Nephron progenitor cell (in vitro differentiated cells): ENCODE results near the gene HAUS3.
A peak's percentile ranks its signal among the peaks of the same experiment; 100 is the strongest.
"Not testable (repeated sequence)": the region's sequence is repeated elsewhere in the genome, so short reads cannot be mapped to it uniquely, and the experiment has no call there.

ENCODE experiments used
- DNase-seq: peaks from one replicate; pipeline ENCODE4 v3.0.0; 2021
- H3K27ac Mint-ChIP-seq: 2 replicates; pipeline ENCODE4 v1.8.0; 2021; ENCODE audit warnings: mild to moderate bottlenecking, moderate library complexity, mixed read lengths
- H3K27me3 Mint-ChIP-seq: 2 replicates; pipeline ENCODE4 v1.8.0; 2021; ENCODE audit warnings: mild to moderate bottlenecking, low read depth, mixed read lengths; ENCODE audit not compliant: poor library complexity
- H3K36me3 Mint-ChIP-seq: 2 replicates; pipeline ENCODE4 v1.8.0; 2021; ENCODE audit warnings: low read depth, mixed read lengths
- H3K4me1 Mint-ChIP-seq: 2 replicates; pipeline ENCODE4 v1.8.0; 2021; ENCODE audit warnings: mixed read lengths
- H3K4me3 Mint-ChIP-seq: 2 replicates; pipeline ENCODE4 v1.8.0; 2021; ENCODE audit warnings: mild to moderate bottlenecking, moderate library complexity, mixed read lengths
- H3K9me3 Mint-ChIP-seq: 2 replicates; pipeline ENCODE4 v1.8.0; 2021; ENCODE audit warnings: mild to moderate bottlenecking, moderate library complexity, mixed read lengths
- TF ChIP-seq, protein P1 (sequence below): fragments of 200-600 bp; sonication (generic); IDR thresholded peaks from 2 replicates; pipeline ENCODE4 v1.5.0; 2021; ENCODE audit warnings: antibody characterized with exemption

The HAUS3 gene

DNA sequence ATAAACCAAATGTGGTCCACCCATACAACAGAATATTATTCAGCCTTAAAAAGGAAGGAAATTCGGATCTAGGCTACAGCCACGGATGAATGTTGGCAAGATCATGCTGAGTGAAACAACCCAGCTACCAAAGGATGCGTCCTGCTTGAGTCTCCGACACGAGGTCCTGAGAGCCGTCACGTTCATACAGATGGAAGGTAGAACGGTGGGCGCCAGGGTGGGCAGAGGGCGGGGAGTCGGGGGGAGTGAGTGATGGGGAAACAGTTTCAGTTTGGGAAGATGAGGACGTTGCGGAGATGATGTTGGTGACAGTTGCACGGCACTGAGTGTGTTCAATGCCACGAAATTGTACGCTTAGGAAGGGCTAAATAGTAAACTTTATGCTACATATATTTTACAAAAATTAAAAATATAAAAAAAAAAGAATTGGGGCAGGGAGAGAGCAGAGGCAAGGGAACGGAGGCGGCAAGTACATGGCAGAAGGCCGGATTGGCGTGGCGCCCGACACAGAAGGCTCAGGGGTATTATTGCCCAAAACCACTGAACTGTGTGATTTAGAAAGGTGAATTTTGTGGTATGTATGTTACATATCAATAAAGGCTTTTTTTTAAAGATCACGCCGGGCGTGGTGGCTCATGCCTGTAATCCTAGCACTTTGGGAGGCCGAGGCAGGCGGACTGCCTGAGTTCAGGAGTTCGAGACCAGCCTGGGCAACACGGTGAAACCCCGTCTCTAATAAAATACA lies 34.8 kb upstream of the HAUS3 start:
- no peak for DNase-seq
- H3K36me3 Mint-ChIP-seq, result no peaks in the 10 kb centered on the region
- no peaks in the 10 kb centered on the region for H3K9me3 Mint-ChIP-seq
- H3K4me1 Mint-ChIP-seq, result peaks cover 38% of the 10 kb centered on the region
- peaks cover 12% of the 10 kb centered on the region for H3K27me3 Mint-ChIP-seq
- TF ChIP-seq, protein P1, sequence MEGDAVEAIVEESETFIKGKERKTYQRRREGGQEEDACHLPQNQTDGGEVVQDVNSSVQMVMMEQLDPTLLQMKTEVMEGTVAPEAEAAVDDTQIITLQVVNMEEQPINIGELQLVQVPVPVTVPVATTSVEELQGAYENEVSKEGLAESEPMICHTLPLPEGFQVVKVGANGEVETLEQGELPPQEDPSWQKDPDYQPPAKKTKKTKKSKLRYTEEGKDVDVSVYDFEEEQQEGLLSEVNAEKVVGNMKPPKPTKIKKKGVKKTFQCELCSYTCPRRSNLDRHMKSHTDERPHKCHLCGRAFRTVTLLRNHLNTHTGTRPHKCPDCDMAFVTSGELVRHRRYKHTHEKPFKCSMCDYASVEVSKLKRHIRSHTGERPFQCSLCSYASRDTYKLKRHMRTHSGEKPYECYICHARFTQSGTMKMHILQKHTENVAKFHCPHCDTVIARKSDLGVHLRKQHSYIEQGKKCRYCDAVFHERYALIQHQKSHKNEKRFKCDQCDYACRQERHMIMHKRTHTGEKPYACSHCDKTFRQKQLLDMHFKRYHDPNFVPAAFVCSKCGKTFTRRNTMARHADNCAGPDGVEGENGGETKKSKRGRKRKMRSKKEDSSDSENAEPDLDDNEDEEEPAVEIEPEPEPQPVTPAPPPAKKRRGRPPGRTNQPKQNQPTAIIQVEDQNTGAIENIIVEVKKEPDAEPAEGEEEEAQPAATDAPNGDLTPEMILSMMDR, result no peak
- H3K4me3 Mint-ChIP-seq, result no peak overlapping the region
- H3K27ac Mint-ChIP-seq, result no peak overlapping the region

- H3K4me3 Mint-ChIP-seq, result no peak overlapping the region
- no peak overlapping the region for H3K27ac Mint-ChIP-seq
- TF ChIP-seq, protein P1, result no peak
- DNase-seq, result no peak
- peaks cover 28% of the 10 kb centered on the region for H3K4me1 Mint-ChIP-seq
- H3K27me3 Mint-ChIP-seq, result peaks cover 7% of the 10 kb centered on the region
- H3K36me3 Mint-ChIP-seq, result no peaks in the 10 kb centered on the region
- no peaks in the 10 kb centered on the region for H3K9me3 Mint-ChIP-seq
Measured at GRCh38 chr4:2275546-2276251, 33.8 kb upstream of the HAUS3 start.

DNA sequence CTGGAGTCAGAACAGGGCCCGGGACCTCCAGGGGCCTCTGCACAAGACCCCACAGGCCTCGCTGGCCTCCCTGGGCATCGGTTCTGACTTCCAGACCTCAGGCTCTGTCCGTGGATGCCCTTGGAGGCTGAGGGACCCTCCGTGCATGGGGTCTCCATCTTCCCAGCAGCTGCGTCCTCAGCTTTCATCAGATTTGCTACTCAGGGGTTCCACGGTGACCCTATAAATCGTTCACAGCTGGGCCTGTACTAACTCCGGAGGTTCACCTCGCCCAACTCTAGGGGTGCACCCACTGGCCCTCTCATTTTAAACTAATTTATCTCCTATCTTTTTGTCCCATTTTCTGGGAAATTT lies 33.1 kb upstream of the HAUS3 start:
- H3K27me3 Mint-ChIP-seq, H3K4me3 Mint-ChIP-seq, DNase-seq, H3K27ac Mint-ChIP-seq, H3K36me3 Mint-ChIP-seq, H3K9me3 Mint-ChIP-seq: not testable (repeated sequence)
- H3K4me1 Mint-ChIP-seq, result peaks cover 30% of the 10 kb centered on the region

GRCh38 chr4:2274320-2275043 lies 32.6 kb upstream of the HAUS3 start:
- Mint-ChIP-seq H3K27ac (peak overlapping the region; percentile 71), H3K4me1 (peaks cover 35% of the 10 kb centered on the region), H3K27me3 (peaks cover 7% of the 10 kb centered on the region), H3K4me3 (peak overlapping the region; percentile 19), H3K9me3 (no peaks in the 10 kb centered on the region), H3K36me3 (no peaks in the 10 kb centered on the region)
- TF ChIP-seq, protein P1, result no peak
- no peak for DNase-seq

DNA sequence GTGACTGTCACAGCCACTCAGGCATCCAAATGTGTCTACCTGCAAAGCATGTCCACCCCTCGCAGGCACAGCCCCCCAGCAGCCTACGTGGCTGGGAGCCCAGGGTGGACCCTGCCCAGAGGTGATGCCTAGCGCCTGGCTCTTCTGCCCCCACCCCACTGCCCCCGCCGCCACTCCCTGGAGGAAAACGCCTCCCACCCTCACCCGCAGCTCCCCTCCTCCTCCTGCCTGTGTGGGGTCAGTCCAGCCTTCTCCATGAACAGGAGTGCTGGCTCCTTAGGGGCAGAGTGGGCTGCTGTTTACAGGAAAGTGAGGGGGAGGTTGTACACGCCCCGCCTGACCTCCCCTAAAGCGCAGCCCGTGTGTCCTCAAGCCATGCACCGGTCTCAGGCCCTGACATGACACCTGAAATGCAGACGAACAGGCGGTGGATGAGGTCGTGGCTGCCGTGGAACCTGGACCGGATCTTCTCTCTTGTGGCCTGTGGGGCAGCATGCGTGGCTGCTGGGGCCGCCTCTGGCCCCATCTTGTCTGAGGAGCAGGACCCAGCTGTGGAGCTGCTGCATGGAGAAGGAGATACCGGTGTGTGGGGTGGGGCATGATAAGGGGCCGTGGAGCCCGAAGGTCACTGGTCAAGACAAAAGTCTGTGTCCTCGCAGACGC lies 31.9 kb upstream of the HAUS3 start:
- TF ChIP-seq, protein P1, result no peak
- peak overlapping the region; percentile 48 for H3K27ac Mint-ChIP-seq
- H3K27me3 Mint-ChIP-seq, result peaks cover 5% of the 10 kb centered on the region
- peaks cover 42% of the 10 kb centered on the region for H3K4me1 Mint-ChIP-seq
- H3K36me3 Mint-ChIP-seq, result no peaks in the 10 kb centered on the region
- no peaks in the 10 kb centered on the region for H3K9me3 Mint-ChIP-seq
- no peak for DNase-seq
- H3K4me3 Mint-ChIP-seq, result no peak overlapping the region

DNA sequence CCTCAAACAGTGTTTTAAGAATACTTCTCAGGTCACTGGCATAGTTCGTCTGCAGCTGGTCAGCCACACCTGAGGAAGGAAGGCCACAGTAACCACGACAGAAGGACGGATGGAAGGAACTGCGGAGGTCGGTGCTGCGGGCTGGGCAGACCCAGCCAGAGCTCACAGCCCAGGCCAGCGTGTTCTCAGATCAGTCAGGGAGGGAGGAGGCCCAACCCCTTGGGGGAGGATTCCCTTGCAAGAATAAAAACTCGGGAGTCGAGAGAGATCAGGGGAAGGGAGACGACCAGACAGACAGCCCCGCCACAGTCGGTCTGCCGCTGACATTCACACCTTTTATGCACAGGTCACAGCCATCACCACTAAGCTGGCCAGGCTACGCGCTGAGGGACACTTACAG lies 31.3 kb upstream of the HAUS3 start:
- Mint-ChIP-seq H3K4me3 (no peak overlapping the region), H3K27ac (no peak overlapping the region)

More for the DNA sequence above, 31.3 kb upstream of the HAUS3 start:
- Mint-ChIP-seq H3K4me1 (peaks cover 44% of the 10 kb centered on the region), H3K27me3 (peaks cover under 1% of the 10 kb centered on the region), H3K36me3 (no peaks in the 10 kb centered on the region), H3K9me3 (no peaks in the 10 kb centered on the region)
- TF ChIP-seq, protein P1, result no peak
- DNase-seq, result no peak
